ENCODE data around the gene ZNF628.

DNA sequence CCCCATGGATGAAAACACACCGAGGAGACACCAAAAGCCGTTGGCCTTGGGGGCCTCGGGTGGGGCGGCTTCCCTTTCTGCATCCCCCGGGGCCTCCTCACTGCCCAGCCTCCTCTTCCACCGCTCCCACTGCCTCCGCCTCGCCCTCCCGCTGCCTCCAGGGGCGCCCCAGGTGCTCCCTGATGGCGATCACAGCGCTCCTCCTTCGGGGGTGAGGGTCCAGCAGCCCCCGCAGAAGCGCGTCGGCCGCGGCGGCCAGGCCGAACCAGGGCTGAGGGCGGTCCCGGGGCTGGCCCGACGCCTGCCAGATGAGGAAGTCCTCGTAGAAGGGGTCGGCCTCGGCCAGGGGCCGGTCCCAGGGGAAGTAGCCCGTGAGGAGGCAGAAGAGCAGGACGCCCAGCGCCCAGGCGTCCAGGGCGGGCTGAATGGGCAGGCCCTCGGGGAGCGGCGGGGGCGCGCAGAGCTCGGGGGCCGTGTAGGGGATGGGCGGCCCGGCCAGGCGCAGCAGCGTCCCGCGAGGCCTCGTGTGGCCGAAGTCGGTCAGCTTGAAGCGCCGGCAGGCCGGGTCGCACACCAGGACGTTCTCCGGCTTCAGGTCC, 53.3 kb downstream of the ZNF628 start:
- TF ChIP-seq, protein P1, sequence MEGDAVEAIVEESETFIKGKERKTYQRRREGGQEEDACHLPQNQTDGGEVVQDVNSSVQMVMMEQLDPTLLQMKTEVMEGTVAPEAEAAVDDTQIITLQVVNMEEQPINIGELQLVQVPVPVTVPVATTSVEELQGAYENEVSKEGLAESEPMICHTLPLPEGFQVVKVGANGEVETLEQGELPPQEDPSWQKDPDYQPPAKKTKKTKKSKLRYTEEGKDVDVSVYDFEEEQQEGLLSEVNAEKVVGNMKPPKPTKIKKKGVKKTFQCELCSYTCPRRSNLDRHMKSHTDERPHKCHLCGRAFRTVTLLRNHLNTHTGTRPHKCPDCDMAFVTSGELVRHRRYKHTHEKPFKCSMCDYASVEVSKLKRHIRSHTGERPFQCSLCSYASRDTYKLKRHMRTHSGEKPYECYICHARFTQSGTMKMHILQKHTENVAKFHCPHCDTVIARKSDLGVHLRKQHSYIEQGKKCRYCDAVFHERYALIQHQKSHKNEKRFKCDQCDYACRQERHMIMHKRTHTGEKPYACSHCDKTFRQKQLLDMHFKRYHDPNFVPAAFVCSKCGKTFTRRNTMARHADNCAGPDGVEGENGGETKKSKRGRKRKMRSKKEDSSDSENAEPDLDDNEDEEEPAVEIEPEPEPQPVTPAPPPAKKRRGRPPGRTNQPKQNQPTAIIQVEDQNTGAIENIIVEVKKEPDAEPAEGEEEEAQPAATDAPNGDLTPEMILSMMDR (IDR thresholded peaks at IDR 0.05; ENCODE audit: low read length): no peak
- TF ChIP-seq EZH2 (IDR thresholded peaks at IDR 0.05; ENCODE audit: borderline replicate concordance, low read length): no peak
